Hypothalamus (tissue), 51 donors: ENCODE results near the gene FGFR3.

Experiments
- DNase-seq, 51 donors: peaks; one replicate each; lab custom pipeline; 2025; lab: John Stamatoyannopoulos, UW

Gene FGFR3

DNA sequence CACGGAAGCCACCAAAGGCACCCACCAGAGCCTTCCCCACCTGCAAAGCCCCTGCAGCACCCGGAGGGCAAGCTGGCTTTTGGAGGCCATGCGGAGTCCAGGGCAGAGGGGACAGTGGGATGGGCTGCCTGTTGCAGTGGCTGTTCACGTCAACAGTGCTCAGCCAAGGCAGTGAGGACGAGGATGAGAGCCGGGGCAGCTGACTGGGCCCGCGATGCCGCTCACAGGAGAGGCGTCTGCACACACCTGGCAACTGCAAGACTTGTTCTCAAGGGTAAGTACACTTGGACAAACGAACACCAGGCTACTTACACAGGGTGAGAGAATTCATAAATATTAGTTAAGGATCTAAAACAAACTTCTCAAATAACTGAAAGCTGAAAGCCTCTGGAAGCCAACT, 19.6 kb downstream of the FGFR3 start:
- DNase-seq: no peak

DNA sequence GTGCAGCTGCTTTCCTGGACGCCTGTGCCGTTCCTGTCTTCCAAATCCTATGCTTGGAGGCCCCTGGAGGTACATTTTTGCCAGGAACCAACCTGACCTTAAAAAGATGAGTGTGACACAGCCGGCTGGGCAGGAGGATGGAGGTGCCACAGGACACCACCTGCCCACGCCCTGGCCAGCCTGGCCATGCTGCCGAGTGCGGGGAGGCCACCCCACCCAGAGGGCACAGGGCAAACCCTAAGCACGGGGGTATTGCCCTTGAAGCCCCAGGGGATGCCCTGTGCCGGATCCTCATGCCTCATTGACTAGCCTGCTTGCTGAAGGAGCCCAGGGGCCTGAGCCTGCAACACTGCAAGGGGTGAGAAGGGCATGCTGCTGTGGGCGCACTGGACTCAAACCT, 20.1 kb downstream of the FGFR3 start:
- no peak for DNase-seq

DNA sequence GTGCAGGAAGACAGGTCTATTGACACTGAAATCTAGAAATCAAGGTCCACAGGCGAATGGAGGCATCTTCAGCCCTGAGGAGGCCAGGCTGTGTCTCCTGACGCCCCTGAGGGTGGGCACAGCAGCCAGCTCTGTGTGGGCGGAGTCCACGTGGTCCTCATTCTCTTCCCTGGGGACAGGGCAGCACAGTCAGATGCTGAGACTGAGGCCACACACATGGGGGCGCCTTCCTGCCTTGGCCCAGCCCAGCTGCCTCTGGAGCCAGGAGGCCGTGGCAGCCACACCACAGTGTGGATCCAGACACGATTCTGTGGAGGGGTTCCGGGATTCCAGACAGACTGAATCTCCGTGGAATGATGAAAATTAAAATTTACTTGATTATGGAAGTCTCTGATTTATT, 20.8 kb downstream of the FGFR3 start:
- no peak for DNase-seq

DNA sequence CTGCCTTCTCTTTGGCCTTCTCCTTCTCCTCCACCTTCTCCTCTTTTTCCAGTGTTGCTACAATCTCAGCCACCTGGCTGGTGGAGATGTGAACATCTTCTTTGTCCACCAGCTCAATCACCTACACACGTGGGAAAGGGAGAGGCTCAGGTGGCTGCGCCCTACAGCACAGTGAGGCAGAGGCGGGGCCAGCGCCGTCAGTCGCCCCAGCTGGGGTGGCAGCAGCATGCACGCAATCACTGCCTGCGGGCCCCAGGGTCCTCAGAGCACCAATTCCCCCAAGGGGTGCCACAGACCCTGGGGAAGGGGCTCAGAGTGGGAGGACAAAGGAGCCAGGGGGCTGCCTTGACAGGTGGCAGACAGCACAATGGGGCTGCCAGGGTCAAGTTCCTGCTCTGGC, 21.4 kb downstream of the FGFR3 start:
- DNase-seq: no peak

DNA sequence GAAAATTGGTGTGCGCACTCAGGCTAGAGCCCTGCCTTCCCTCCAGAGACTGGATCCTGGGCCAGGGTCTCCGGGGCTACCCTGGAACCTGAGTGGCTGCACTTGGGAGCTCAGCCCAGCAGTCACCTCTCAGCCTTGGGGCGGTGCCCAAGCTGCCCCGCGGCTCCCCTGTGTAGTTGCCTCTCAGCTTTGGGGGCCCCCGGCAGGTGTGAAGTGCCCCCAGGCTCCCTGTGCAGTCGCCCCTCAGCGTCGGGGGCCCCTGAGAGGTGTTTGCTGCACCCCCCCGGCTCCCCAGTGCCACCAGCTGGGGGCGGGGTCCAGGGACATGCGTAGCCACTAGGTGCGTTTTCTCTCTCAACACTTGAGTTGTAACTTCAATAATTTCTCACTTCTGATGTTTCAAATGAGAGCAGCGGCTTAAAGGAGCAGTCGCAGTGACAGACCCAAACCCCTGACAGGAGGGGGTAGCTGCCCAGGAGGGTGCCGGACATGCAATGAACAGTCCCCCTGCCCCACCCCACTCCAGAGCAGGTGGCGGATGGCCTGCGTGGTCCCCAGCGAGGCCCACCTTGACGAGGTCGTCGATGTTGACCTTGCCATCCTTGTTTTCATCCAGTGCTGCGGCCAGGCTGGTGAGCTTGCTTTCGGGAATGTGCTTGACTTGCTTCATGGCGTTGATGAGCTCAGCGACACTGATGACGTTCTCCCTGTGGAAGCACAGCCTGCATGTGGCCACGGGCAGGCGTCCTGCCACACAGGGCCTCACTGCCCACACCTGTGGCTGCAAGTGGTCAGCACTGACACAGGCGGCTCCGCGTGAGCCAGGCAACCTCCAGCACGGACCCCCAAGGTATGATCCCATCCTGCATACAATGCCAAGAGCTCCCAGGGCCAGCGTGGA, 22.3 kb downstream of the FGFR3 start:
- DNase-seq: no peak

DNA sequence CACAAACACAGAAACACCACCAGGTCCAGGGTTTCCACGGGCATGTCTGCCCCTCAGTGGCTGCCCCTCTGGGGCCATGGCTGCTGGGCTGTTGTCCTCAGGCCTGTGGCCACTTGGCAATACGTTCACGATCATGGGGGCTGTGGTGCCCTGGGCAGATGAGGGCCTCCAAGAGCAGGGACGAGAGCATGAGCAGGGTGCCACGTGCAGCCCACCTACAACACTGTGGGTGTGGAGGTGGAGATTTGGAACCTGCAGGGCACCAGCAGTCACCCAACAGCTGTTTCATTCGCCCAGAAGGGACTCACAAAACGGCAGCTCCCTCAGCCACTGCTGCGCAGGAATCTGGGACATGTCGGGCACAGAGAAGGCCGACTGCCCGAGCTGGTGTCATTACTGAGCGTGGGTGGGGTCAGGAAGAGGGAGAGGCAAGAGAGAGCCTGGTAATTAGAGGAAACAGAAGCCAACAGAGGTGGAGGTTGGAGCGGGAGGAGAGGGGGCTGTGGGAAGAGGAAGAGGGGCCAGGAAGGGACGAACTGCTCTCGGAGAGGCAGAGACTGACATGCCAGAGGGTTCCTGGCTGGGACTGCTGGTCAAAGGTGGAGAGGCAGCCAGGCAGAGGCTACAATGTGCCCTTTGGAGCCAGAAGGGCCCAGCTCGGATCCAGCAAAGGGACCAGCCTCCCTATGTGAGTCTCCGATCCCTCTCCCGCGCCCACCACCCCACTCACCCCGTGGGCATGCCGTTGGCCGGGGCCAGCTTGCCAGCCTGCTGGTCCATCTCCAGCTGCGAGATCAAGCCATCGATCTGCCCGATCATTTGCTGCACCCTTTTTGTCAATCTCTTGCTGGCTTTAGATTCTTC, 23.1 kb downstream of the FGFR3 start:
- DNase-seq: no peak

DNA sequence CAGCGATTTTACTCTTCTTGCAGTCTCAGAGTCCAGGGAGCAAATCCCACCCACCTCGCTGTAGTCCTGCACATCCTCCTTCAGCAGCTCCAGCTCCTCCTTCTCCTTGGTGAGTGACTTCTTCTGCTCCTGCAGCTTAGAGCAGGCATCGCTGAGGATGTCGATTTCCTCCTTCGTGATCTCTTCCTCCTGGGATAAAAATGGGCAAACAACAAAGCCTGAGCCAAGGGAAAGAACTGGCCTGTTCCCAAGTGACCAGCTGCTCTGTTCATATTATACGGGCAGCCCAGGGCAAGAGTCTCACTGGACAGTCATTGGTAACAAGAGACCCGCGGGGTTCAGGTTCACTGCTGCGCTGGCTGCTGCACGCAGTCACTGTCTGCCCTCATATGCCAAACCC, 26.2 kb downstream of the FGFR3 start:
- no peak for DNase-seq

DNA sequence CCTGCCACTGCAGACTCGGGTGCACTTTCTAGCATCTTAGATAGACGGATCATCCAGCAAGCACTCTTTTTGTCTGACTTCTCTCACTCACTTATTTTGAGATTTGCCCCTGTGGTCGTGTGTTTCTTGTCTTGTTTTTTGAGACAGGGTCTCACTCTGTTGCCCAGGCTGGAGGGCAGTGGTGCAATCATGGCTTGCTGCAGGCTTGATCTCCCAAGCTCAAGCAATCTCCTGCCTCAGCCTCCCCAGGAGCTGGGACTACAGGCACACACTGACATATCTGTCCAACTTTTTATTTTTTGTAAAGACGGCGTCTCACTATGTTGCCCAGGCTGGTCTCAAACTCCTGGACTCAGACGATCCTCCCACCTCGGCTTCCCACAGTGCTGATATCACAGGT, 26.7 kb downstream of the FGFR3 start:
- no peak for DNase-seq

DNA sequence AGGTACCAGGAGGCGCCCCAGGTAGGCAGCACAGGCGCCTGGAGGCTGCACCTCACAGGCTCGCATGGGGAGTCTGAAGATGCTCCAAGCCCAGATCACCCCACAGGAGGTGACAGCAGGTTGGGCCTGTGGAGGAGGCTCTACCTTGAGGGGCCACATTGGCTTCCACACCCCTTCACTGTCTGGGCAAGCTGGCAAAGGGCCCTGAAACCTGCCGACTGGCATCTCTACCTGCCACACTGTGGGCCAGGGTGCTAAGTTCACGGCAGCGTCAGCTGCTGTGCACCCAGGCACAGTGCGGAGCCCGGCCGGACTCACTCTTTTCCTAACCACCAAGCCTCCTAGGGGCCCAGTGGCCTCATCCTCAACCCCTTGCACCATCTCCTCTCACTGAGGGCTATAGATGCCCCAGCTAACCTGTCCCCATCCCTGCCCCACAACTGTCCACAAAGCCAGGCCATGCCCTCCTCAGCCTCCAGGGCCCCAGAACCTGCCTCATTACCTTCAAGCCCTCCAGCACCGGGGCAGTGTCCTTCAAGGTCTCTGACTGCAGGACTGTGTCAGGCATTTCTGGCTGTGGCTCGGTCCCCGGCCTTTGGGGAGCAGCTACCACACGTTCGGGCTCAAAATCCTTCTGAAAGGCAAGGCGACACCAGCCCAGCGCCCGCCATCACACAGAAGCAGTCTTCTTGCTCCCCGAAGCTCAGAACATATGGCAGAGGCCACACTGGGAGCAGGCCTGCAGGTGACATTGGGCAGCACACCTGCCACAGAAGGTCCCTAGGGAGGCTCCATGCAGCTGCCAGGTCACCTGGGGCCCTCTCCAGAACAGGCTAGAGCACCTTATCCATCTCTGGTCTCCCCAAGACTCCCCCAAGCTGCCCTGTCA, 28.8 kb downstream of the FGFR3 start:
- no peak for DNase-seq

DNA sequence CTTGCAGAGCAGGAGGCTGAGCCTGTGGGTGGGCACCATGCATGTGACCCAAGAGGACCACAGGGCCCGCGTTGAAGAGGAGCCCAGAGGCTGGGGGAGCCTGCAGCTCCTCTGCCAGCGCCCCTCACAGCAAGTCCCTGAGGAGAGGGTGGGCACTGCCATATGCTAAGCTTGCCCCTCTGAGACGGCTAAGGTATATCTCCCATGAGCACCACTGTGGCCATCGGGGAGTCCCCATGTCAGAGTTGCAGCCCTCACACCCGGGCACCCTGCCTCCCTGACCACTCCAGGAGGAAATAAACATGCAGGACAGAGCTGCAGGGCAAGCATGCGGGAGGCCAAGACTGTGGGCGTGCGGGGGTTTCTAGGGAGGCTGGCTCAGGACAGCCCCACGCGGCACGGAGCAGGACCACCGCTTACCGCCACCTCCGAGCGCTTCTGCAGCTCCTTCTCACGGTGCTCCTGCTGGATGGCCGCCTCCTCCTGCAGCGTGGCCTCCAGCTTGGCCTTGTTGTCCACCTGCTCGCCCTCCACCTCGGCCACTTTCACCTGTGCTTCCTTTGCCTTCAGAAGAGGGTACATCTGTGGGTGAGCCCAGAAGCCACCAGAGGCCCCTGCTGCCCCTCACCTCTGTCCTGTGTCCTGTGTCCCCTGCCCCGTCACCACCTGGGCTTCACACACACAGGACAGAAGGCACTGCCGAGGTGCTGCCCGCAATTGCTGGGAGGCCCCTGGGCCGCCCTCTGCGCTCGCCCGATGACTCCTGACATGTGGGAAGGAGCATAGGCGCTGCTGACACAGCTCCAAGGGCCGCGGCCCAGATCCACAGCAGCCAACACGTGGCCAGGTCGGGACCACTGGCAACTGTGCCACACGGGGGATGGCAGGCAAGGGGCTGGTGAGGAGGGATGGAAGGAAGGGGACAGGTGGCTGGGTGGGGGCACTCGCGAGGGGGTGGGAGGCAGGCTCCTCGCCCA, 29.8 kb downstream of the FGFR3 start:
- no peak for DNase-seq

DNA sequence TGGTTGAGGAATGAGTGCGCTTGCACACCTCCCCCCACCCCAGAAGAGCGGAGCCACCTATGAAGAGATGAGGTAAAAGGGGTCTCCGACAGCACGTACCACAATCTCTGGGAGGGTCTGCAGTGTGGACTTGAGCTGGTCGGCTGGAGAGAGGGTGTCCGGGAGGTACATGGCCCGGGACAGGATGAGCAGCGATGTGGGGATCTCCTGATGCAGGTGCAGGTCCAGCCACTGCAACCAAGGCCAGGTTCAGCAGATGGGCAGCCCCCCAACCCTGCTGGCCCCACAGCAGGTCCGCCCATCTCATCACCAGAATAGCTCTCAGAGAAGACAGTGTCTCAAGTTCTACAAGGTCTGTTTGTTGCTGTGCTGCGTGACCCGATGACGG, 30.4 kb downstream of the FGFR3 start:
- no peak for DNase-seq

DNA sequence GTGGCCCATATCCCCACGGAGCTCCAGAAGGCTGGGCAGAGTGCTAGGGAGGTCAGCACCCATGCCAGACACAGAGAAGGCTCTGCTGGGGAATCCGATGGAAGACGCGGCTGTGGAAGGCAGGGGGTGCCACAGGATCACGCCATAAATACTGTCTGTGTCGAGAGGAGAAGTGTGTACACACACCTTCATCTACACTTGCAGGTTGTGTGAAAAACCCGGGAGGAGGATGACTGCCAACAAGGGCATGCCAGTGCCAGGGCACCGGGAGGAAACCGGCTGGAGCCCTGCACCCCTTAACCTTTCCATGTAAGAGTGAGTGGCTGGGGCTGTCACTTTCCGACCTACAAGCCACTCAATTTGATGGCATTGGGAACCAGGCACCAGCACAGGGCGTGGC, 31.7 kb downstream of the FGFR3 start:
- no peak for DNase-seq

DNA sequence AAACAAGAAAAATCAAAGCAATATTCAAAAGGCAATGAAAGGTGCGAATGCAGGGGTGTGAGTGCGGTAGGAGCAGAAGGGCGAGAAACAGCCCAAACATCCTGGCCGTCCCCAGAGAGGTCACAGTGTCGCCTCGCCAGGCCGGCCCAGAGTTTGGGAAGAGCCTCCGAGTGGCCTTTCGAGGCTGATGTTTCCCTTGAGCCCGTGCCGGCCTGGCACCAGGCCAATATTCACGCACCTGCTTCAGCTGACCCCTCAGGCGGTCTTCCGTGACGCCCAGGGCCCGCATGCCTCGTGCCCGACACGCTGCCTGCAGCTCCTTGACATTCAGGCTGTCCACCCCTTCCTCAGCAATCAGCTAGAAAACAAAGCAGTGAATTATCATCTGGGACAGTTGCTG, 32.2 kb downstream of the FGFR3 start:
- no peak for DNase-seq

DNA sequence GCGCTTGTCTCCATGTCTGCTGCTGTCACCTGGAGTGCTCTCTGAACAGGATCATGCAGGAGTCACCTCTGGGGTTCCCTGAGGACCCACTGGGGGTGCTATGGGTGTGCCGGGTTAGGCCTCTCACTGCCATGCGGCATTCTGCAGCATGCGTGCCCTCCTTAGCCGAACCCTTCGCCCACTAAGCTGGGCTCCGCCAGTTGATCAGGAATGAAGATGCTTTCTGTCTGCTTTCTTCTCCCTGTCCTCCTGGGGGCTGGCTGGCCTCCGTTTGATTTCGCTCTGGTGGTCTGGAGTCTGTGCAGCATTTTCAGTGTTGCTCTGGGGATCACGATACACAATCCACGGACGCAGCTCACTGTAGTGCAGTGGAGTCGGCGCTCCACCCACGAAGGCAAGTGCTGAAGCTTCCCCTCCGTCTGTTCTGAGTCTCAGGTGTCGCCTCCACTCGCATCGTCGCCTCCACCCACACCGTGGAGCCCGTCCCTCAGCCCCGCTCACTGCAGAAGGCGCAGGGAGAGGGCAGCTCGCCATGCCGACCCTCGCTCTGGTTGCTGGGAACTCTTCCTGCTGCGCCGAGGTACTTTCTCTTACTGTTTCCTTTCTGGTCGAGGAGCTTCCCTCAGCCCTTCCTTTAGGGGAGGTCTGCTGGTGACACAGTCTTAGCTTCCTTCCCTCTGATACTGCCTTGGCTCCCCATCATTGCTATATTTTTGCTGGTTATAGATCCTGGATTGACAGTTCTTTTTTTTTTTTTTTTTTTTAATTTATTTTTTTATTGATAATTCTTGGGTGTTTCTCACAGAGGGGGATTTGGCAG, 33.6 kb downstream of the FGFR3 start:
- no peak for DNase-seq

DNA sequence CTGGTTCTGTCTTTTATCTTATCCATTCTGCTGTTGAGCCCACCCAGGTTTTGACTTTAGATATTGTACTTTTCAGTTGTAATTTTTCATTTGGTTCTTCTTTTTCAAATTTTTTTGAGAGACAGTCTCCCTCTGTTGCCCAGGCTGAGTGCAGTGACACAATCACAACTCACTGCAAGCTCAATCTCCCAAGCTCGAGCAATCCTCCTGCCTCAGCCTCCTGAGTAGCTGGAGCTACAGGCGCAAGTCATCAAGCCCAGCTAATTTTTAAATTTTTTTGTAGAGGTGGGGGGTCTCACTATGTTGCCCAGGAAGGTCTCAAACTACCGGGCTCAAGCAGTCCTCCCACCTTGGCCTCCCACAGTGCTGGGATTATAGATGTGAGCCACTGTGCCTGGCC, 37.1 kb downstream of the FGFR3 start:
- no peak for DNase-seq

DNA sequence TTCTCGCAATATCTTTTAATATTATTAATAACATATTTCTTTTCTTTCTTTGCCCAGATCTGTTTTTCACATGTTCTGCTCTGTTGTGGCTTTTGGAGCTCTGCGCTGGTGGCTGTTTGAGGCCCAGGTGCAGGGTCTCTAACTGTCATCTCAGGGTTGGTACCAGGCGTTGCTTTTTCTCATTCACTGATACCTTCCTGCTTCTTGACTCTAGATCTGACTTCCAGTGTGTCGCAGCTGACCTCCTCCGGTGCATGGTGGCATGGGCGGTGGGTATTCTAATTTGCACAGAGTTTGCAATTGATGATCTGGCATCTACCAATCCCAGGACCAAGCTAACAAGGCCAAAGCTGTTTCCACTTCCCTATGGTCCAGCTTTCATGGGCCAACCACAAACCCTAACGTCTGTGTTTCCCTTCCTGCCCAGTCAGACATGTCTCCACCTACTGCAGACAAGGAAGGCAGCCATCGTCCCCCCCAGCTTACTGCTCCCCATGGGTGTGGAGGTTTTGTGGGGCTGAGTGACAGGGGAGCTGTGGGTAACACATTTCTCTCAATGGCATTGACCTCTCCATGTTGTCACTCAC, 37.6 kb downstream of the FGFR3 start:
- no peak for DNase-seq

DNA sequence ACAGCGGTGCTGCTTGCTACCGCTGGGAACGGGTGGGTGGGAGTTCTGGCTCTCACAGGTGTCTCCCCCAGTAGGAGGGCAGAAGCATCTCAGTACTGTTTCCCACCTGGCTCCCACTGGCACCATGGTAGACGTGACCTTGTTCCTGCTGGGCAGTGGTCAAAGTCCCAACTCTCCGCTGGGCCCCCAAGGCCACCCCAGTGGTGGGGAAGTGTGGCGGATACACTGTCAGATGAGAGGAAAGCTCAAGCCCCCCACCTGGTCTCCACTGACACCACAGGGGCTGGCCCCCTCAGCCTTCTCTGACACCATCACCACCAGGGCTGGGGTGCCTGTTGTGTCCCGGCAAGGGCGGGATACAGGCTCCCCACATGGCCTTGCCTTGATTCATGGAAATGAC, 38.2 kb downstream of the FGFR3 start:
- no peak for DNase-seq

DNA sequence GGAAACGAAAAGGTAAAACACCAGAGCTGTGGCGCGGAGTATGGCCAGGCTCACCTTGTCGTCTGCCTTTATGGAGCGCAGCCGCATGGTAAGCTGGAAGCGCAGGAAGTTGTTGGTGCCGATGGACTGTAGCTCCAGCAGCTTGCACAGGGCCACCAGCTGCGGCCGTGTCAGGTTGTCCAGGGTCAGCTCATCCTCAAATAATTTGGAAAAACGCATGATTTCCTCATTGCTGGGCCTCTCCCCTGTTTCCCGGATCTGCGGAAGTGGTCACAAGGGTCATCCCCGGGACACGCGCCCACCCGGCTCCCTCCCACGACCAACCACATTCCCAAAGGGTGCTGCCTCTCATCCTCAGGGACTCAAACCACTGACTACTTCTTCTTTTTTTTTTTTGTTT, 39.6 kb downstream of the FGFR3 start:
- DNase-seq: no peak
